ENCODE measurements around the gene SLC6A1. TPM values are rescaled to one million over a fixed set of nuclear protein-coding genes. Genes with fewer than 3 reads are reported as not detected.

Gene SLC6A1
- total and polyA plus RNA-seq, 12 donors: 0.55 to 2.7 (median 1.7) TPM

DNA sequence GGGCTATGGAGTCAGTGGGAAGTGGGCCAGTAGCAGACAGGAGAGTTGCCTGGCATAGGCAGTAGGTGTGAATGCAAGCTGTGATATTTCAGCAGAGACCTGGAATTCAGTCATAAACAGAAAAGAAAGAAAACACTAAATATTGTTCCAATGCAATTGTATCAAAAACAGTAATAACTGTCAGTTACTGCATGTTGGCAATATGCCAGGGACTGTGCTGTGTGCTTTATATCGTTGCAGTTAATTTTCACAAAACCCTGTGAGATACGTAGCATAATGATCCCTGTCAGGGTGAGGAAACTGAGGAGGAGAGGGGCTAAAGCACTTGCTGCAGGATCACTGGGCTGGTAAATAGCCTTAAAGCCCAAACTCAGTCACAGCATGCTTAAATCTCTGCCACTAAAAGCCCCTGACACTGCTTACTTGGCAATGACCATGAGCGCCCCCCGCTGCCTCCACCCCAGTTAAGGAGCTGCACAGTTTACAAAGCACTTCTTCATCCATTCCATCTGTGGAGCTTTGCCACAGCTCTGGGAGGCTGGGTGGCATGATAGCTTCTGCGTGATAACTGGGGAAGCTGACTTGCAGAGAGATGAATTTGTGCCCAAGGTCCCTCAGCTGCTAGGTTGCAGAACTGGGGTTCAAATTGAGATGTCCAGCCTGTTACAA, 3.9 kb downstream of the SLC6A1 start:
- Histone ChIP-seq H3K27me3 (peaks cover 0 to 86% (median 64%) of the 10 kb centered on the region in 7 donors), H3K4me3 (no peak overlapping the region), H3K36me3 (no peaks in the 10 kb centered on the region), H3K9me3 (no peaks in the 10 kb centered on the region), H3K27ac (no peak overlapping the region), H3K4me1 (peaks cover 0 to 20% (median 3%) of the 10 kb centered on the region in 9 donors)
- TF ChIP-seq, protein P1, sequence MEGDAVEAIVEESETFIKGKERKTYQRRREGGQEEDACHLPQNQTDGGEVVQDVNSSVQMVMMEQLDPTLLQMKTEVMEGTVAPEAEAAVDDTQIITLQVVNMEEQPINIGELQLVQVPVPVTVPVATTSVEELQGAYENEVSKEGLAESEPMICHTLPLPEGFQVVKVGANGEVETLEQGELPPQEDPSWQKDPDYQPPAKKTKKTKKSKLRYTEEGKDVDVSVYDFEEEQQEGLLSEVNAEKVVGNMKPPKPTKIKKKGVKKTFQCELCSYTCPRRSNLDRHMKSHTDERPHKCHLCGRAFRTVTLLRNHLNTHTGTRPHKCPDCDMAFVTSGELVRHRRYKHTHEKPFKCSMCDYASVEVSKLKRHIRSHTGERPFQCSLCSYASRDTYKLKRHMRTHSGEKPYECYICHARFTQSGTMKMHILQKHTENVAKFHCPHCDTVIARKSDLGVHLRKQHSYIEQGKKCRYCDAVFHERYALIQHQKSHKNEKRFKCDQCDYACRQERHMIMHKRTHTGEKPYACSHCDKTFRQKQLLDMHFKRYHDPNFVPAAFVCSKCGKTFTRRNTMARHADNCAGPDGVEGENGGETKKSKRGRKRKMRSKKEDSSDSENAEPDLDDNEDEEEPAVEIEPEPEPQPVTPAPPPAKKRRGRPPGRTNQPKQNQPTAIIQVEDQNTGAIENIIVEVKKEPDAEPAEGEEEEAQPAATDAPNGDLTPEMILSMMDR (IDR thresholded peaks at IDR 0.05): no peak
- WGBS, 2 donors: 67 to 71% methylated on average over 5 of the region's 5 CpGs
- intact Hi-C loops (cut with DNase I): no loop called here
- DNase-seq (no peak), ATAC-seq (no peak)

DNA sequence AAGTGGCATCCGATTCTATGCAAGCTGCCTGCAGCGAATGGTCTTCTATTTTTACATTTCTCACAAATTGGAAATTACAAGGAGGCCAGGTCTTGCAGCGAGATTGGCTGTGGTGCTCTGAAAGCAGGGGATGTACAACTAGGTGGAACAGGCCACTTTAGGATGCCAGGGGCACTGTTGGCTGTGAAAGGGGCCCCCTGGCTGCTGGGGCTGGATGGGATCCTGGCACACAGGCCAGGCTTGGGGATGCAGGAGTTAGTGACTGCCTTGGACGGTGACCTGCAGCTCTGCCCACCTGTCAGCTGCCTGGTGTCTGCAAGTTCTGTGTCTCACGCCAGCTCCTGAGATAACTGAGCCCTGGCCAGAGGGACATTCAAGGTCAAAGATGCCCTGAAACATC, 4.6 kb downstream of the SLC6A1 start:
- peaks cover 0 to 82% (median 57%) of the 10 kb centered on the region in 7 donors for H3K27me3 ChIP-seq
- no peak overlapping the region for H3K4me3 ChIP-seq
- ATAC-seq (no peak), DNase-seq (no peak)
- intact Hi-C loops (cut with DNase I): no loop called here
- H3K27ac ChIP-seq: no peak overlapping the region
- TF ChIP-seq, protein P1 (IDR thresholded peaks at IDR 0.05): no peak
- no peaks in the 10 kb centered on the region for H3K36me3 ChIP-seq
- H3K9me3 ChIP-seq: no peaks in the 10 kb centered on the region
- peaks cover 0 to 17% (median 3%) of the 10 kb centered on the region in 9 donors for H3K4me1 ChIP-seq
- 65 to 71% methylated on average over 5 of the region's 5 CpGs for WGBS, 2 donors

DNA sequence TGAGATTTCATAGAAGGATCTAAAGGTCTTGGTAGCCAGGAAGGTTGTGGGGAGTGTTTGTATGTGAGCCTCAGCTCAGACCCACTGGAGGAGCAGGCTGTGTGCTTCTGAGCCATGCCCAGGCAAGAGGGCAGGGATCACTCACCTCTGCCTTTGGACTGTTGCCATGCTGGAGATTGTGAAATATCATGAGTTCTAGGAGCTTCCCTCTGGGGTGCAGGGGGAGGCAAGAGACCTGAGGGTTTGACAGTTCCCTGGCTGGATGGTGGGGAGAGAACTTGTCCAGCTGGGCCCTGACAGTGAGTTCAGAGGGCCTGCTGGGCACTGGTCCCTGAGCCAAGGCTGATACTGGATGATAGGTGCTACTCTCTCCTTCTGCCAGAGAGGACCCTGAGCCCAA, 6.0 kb downstream of the SLC6A1 start:
- peaks cover 0 to 9% (median under 1%) of the 10 kb centered on the region in 9 donors for H3K4me1 ChIP-seq
- DNase-seq (no peak), ATAC-seq (no peak)
- H3K27me3 ChIP-seq: peaks cover 0 to 77% (median 49%) of the 10 kb centered on the region in 7 donors
- TF ChIP-seq, protein P1 (IDR thresholded peaks at IDR 0.05): no peak
- H3K36me3 ChIP-seq: no peaks in the 10 kb centered on the region
- intact Hi-C loops (cut with DNase I): no loop called here
- H3K4me3 ChIP-seq: no peak overlapping the region
- no peaks in the 10 kb centered on the region for H3K9me3 ChIP-seq
- H3K27ac ChIP-seq: no peak overlapping the region

DNA sequence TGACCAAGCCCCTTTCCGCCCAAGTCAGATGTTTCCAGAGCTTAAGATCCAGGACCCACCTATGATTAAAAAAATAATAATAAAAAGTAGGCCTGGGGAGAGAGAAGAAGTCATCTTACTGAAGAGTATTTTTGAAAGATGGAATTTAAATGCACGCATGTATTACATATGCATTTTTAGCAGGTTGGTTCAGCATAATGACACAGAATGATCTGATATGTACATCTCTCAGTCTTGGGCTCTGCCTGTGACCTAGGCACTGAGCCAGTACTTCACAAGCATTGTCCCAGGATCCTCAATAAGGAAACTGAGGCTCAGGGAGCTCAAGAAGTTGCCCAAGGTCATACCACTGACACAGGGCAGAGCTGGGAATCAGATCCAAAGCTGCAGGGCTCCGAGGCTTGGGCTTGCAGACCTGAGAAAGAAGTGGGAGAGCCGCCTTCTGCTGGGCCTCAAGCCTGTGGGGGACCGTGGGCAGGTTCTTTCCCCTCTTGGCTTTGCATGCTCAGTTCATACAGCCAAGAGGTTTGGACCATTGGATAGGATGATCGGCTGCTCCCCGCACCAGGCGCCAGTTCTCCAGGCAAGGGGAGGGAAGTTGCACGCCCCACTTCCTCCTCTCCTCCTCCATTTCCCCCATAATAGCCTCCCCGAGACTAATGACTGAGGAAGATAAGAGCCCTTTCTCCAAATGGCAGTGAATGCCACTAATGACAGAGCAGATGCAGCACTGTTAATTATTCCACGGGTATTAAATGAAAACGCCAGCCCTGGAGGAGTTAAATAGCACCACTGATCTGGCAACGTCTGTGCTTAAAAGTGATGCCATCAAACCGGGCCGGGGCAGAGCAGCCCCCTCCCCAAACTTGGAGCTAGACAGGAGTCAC, 6.9 kb downstream of the SLC6A1 start:
- Histone ChIP-seq H3K27ac (no peak overlapping the region), H3K36me3 (no peaks in the 10 kb centered on the region), H3K4me1 (peaks cover 0 to 6% (median 0%) of the 10 kb centered on the region in 9 donors), H3K4me3 (no peak overlapping the region), H3K27me3 (peaks cover 0 to 70% (median 40%) of the 10 kb centered on the region in 7 donors), H3K9me3 (no peaks in the 10 kb centered on the region)
- intact Hi-C loops (cut with DNase I): no loop called here
- 66 to 73% methylated on average over 15 of the region's 15 CpGs for WGBS, 2 donors
- ATAC-seq (no peak), DNase-seq (no peak)
- TF ChIP-seq, protein P1 (IDR thresholded peaks at IDR 0.05): no peak
